Cardiac muscle cell (in vitro differentiated cells and primary cell): ENCODE data around the gene HPSE2. TPM values are rescaled to one million over a fixed set of nuclear protein-coding genes. Genes with fewer than 3 reads are reported as not detected.
"Not testable (repeated sequence)": the region's sequence is repeated elsewhere in the genome, so short reads cannot be mapped to it uniquely, and the experiment has no call there.

Source experiments
- DNase-seq, 2 donors: peaks; one replicate each; pipeline versions ENCODE4 v3.0.0 to v3.0.0-alpha.2; 2010 to 2017; ENCODE audit warnings: low read depth in 1 of 2, low spot score in 1 of 2
- H3K27ac ChIP-seq: fragments of 200-600 bp; sonication (generic); 2 replicates; pipeline ENCODE4 v1.5.1; 2016
- H3K27me3 ChIP-seq: fragments of 200-600 bp; sonication (generic); 2 replicates; pipeline ENCODE4 v1.6.0; 2016; ENCODE audit warnings: control low read depth
- H3K36me3 ChIP-seq: fragments of 200-600 bp; sonication (generic); 2 replicates; pipeline ENCODE4 v1.5.1; 2016; ENCODE audit warnings: control low read depth
- H3K4me1 ChIP-seq: fragments of 200-600 bp; sonication (generic); 2 replicates; pipeline ENCODE4 v1.8.1; 2017; ENCODE audit warnings: low read depth, mild to moderate bottlenecking, mixed run types
- H3K4me3 ChIP-seq: fragments of 200-600 bp; sonication (generic); 2 replicates; pipeline ENCODE4 v1.5.1; 2016; ENCODE audit warnings: mild to moderate bottlenecking
- H3K9me3 ChIP-seq: fragments of 200-600 bp; sonication (generic); 2 replicates; pipeline ENCODE4 v1.5.1; 2017; ENCODE audit warnings: low read depth, mild to moderate bottlenecking, control low read depth
- CTCF ChIP-seq: IDR thresholded peaks from 2 replicates; pipeline ENCODE4 v1.5.1; 2012; ENCODE audit warnings: low read depth, mild to moderate bottlenecking, low read length
- polyA plus RNA-seq: library from polyadenylated mRNA; unstranded; fragments of >200 nt; fragmentation: Nextera tagmentation; extraction: Ambion mirVana; gene quantifications from 2 replicates; pipeline ENCODE4 v1.2.1, GENCODE V29; 2016
- total RNA-seq: library from RNA; depleted of rRNA; stranded (reverse); fragments of >200 nt; gene quantifications from 2 replicates; pipeline ENCODE4 v1.2.3, GENCODE V29; 2016

Gene HPSE2
- total and polyA plus RNA-seq, 2 experiments from 2014 or later, result 0.87 to 6.1 TPM

GRCh38 chr10:99007457-99007856 is 228.2 kb downstream of the HPSE2 start:
- no peak overlapping the region for H3K27ac ChIP-seq
- no peak for TF ChIP-seq CTCF

GRCh38 chr10:99005254-99005653 is 230.4 kb downstream of the HPSE2 start:
- H3K36me3 ChIP-seq, result no peaks in the 10 kb centered on the region
- no peak for DNase-seq
- TF ChIP-seq CTCF, result no peak
- no peaks in the 10 kb centered on the region for H3K9me3 ChIP-seq
- peaks cover 4% of the 10 kb centered on the region for H3K4me1 ChIP-seq
- no peak overlapping the region for H3K4me3 ChIP-seq
- H3K27me3 ChIP-seq, result no peaks in the 10 kb centered on the region
- H3K27ac ChIP-seq, result no peak overlapping the region

More at GRCh38 chr10:99007457-99007856, 228.2 kb downstream of the HPSE2 start:
- Histone ChIP-seq H3K27me3 (no peaks in the 10 kb centered on the region), H3K9me3 (no peaks in the 10 kb centered on the region), H3K4me3 (no peak overlapping the region), H3K4me1 (peaks cover 9% of the 10 kb centered on the region), H3K36me3 (no peaks in the 10 kb centered on the region)
- no peak for DNase-seq

GRCh38 chr10:99004738-99005137 is 230.9 kb downstream of the HPSE2 start:
- no peaks in the 10 kb centered on the region for H3K4me1 ChIP-seq
- no peak overlapping the region for H3K27ac ChIP-seq

GRCh38 chr10:99002392-99002791 is 233.3 kb downstream of the HPSE2 start:
- no peaks in the 10 kb centered on the region for H3K36me3 ChIP-seq
- TF ChIP-seq CTCF, result no peak
- no peaks in the 10 kb centered on the region for H3K9me3 ChIP-seq
- no peak for DNase-seq
- H3K4me3 ChIP-seq, result no peak overlapping the region
- H3K4me1 ChIP-seq, result no peaks in the 10 kb centered on the region
- H3K27me3 ChIP-seq, result no peaks in the 10 kb centered on the region
- H3K27ac ChIP-seq, result no peak overlapping the region

More at GRCh38 chr10:99004738-99005137, 230.9 kb downstream of the HPSE2 start:
- H3K27me3 ChIP-seq, result no peaks in the 10 kb centered on the region
- no peak for DNase-seq
- H3K9me3 ChIP-seq, result no peaks in the 10 kb centered on the region
- H3K36me3 ChIP-seq, result no peaks in the 10 kb centered on the region
- H3K4me3 ChIP-seq, result no peak overlapping the region
- no peak for TF ChIP-seq CTCF

GRCh38 chr10:98997596-98997995 is 238.1 kb downstream of the HPSE2 start:
- Histone ChIP-seq H3K4me3 (no peak overlapping the region), H3K27ac (no peak overlapping the region), H3K27me3 (no peaks in the 10 kb centered on the region), H3K4me1 (no peaks in the 10 kb centered on the region), H3K9me3 (no peaks in the 10 kb centered on the region), H3K36me3 (no peaks in the 10 kb centered on the region)
- no peak for DNase-seq
- no peak for TF ChIP-seq CTCF

GRCh38 chr10:98994030-98994429 is 241.6 kb downstream of the HPSE2 start:
- no peaks in the 10 kb centered on the region for H3K4me1 ChIP-seq
- H3K9me3 ChIP-seq, result no peaks in the 10 kb centered on the region
- H3K27me3 ChIP-seq, result no peaks in the 10 kb centered on the region
- no peak for TF ChIP-seq CTCF
- no peak for DNase-seq
- no peaks in the 10 kb centered on the region for H3K36me3 ChIP-seq
- no peak overlapping the region for H3K4me3 ChIP-seq
- H3K27ac ChIP-seq, result no peak overlapping the region

GRCh38 chr10:98983751-98984150 is 251.9 kb downstream of the HPSE2 start:
- H3K27ac ChIP-seq, DNase-seq, H3K36me3 ChIP-seq, H3K4me1 ChIP-seq, H3K9me3 ChIP-seq, H3K4me3 ChIP-seq, H3K27me3 ChIP-seq: not testable (repeated sequence)
